HG03460 (cell line): ENCODE measurements around the gene GPX3.

Source experiments
- ATAC-seq: cut with Tn5 transposase; IDR thresholded peaks from one replicate; pipeline ENCODE4 v1.9.1; 2021; ENCODE audit not compliant: unreplicated experiment

Gene GPX3

DNA sequence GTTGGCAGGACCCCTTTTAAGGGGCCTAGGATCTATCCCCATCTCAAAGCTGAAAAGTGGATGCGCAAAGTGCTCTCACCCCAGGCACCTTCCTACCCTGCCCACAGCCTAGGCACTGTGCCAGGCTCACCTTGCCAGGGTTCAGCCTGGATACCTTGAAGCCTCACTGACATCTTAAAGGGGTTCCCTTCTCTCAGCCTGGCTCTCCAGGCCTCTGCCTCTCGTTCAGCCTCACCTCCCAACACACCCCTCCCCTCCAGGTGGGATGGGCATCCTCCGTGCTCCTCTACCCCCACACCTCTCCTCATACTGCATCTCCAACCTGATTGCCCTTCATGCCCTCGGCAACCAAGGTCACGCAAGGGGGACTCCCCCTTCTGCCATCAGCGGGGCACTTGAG lies 34.9 kb downstream of the GPX3 start:
- no peak for ATAC-seq

DNA sequence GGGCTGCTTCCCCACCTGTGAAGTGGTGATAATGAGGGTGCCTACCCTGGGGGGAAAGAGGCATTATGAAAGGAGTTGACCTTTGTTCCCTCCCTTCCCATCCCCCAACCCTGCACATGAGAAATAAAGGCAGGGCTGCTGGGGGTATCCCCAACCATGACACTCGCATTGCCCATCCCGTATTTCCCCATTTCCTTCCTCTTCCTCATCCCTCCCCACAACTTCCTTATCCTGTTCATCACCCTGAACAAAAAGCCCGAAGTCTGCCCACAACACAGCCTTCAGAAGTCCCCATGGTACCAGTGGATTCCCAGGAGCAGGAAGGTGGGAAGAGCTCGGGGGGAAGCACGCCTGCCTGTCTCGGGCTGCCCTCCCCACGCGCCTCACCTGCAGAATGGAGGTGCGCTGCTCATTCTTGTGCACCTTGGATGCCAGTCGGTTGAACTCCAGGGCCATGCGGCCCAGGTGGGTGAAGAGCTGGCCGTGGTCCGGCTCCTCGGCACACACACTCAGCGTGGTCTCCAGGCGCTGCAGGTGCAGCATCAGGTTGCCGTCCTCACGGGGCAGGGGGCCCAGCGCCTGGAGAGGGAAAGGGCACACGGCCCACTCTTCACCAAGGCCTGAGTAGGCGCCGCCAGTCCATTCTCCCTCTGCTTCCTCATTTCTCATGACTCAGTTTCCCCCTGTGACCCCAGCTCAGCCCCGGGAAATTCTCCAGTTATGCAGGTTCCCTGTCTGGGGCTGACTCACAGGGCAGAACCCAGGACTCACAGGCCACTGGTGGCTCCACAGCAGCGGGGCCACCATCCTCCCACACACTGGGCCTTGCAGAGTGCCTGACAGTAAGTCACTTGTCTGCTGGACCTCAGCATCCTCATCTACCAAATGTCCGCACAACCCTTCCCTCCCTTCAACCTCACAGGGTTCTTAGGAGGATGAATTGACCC lies 36.3 kb downstream of the GPX3 start:
- no peak for ATAC-seq

DNA sequence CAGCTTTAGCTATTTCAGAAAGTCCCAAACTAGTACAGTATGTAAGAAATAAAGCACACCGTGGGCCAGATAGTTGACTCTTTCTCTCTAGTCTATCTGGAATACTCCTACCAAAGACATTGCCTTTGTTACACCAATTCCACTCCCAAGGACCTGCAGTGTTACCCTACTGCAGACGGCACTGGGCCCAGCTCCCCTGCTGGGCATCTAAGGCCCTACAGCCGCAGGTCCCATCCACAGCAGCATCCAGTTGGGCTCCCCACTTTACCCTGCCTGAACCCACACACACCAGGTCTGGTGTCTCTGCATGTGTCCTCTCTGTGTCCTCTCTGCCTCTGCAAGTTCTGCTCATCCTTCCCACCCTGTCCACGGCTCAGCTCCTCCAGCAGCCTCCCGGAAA lies 37.9 kb downstream of the GPX3 start:
- no peak for ATAC-seq

DNA sequence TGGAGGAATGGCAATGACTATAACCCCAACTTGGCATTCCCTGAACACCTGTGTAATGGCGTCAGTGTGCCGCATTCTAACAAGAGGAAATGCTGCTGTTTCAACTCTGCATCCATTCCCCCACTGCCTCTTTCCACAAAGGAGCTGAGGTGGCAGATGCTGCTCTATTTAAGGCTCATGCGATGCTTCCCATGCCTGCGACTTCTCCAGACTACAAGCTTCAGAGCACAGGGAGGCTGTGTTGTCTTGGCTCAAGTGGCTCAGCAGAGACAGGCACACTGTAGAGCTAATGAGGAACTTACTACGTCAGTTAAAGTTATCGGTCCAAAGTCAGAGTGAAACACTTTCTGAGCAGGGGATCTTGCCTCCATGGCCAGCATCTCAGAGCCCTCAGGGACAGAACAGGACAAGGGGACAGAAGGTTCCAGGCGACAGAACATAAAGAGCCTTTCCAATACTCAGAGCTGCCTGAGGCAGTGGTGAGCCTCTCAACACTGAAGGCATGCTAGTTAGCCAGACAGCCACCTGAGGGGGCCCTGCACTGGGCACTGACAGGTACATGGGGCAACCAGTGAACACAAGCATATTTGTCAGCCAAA lies 38.6 kb downstream of the GPX3 start:
- no peak for ATAC-seq

DNA sequence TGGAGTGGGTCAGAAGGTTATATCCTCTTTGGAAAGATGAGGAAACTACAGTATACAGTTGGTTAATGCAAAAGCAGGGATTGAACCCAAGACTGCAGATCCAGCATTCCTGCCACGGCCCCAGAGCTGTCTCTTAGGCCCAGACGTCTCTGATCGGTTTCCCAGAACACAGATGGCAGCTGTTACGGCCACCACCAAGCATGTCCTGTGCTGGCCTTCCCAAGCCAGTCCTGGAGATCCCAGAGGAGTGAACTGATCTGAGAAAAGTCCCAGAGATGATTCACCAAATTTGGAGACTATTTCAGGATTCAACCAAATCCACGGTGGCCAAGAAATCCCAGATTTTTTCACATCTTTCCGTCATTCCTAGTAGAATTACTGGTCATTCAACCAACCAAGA lies 40.4 kb downstream of the GPX3 start:
- ATAC-seq: no peak

DNA sequence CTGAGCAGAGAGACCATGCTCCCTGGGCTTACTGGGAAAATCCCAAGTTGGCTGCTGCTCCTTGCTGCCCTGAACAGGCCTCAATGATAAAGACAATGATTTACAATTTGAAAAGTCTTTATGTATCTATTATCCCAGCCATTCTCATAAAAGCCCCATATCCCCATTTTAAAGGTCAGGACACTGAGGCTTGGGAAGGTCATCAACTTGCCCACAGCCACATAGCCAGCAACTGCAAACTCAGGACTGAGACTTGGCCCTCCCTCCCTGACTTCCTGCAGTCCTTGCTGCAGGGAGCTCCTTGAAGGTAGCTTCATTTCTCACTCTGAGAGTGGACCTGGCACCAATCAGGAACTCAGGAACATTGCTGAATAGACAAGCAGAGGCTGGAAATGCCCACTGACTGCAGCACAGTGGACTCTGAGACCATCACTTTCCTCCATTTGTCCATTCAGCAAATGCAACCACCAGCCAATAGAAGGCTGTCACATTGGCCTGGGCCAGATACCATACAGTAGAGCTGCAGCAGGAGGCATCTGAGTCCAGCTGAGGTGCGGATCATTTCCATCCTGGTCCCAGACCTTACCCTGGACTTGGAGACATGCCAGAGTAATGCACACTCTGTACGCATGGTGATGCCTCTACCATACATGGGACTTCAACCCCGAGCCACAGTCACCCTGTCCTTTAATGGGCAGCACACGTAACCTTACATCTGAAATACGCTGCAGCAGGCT lies 42.2 kb downstream of the GPX3 start:
- ATAC-seq: no peak

DNA sequence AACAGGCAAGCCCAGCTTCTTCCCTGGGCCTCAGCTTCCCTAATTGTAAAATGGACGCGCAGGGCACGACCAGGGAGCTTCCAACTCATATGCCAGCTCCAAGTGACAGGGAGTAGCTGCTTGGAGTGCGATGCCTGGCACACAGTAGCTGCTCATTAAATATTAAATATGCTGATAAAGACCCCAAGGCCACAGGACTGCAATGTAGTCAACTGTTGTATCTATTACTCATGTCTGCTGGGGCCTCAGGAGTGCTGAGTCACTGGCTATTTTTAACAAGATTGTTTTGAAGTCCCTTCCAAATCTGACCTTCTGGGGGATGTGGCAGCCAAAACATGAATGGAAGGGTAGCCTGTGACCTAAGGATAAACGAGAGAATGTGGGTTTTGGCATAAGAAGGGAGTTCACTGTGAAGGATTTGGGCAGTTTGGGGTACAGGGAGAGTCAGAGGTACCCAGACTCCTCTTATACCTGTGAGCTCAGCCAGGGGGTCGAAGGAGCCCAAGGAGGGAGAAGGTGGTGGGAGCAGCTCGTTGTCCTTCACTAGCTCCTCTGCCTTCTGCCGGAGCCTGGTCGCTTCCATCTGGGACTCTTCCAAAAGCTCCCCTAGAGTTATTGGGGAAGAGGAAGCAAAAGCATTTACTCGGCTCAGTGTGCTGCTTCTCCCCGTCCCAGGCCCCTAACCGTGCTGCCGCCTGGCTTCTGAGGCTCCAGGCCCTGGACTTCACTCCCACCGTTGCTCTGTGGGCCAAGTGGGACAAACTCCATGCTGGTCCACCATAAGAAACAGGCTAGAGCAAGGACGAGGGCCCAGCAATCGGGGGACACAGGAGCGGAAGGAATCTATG lies 43.0 kb downstream of the GPX3 start:
- ATAC-seq: no peak

DNA sequence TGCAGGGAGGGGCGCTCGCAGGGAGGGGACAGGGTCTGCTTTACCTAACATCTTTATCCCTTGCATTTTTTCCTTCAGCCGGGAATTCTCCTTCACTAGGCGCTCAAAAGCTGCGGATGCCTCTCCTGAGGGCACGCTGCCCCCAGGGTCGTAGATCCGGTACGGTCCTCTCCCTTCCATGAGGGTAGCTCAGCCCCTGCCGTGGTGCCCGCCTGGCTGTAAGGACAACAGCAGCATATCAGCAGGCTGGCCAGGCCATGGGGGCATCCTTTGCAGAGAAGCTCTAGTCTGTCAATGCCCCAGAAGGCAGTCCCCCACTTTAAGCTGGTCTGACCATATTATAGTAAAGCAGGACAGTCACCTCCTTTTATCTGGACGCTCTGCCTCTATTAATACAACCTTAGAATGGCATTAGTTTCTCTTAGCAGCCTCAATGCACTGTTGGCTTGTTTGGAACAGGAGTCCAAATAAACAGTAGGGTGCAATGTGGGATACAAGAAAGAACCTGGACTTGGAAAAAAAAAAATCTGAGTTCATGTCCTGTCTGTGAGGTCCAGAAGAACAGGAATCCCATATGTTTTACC lies 44.6 kb downstream of the GPX3 start:
- no peak for ATAC-seq

DNA sequence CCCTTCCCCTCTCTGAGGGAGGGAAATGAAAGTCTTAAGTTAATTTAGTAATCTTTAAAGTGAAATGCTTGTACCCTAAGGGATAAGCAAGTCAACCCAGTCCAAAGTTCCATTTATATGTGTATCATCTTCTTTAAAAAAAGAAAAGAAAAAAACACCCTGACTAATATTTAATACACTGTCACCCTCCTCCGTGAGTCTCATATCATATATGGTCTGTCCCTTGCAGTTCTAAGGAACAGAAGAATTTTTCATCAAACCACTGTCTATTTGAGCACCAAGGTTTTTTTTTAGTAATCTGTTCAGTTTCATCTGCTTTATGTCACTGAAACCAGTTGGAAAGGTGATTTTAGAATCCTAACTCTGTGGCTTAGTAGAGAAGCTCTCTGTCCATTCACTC lies 45.2 kb downstream of the GPX3 start:
- no peak for ATAC-seq

DNA sequence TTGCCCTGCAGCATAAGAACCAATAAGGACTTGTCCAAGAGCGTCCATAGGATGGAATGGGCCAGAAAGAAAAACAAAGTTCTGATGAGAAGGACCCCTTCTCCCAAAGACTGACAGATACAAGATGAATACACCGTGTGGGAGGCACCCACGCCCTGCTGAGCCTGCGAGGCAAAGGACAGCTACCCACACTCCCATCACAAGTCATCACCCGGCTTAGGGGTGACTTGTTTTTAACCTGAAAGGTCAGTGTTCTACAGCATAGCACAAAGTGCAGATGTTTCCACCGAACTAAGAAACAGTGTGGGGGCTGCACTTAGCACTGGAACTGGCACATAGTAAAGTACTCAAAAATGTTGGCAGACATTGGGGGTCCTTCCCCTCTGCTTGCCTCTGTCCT lies 46.5 kb downstream of the GPX3 start:
- ATAC-seq: no peak

DNA sequence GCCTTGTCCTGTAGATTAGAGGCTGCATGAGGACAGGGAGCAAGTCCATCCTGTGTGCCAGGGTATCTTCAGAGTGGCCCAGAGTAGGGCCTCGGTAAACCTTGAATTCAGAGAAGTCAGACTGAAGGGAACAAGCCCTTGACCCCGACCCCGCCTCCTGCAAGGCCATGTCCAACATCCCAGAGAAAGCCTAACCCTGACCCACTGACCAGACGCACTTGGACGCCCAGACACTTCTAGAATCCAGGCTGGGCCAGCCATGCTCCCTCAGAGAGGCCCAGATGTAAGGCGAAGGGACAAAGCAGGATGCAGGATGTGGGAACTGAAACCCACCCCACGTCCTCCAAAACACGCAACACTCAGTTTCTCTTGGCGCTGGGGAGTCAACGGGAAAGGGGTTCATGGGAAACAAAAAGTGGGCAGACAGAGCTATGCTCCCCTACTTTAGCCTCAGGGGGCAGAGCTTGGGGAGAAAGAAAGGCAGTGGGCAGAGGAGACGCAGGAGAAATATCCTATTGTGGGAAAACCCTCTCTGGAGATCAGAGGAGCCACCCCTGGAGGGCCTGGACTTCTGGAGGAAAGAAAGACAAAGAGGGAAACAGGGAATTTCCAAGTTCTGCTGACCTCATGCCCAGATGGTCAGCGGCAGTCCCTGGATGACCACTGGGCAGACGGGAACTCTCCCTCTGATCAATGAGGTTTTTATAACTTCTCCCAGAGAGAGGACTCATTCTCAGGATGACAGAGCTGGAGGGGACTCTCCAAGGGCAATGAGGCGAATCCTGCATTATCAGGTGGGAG lies 47.4 kb downstream of the GPX3 start:
- ATAC-seq: no peak

DNA sequence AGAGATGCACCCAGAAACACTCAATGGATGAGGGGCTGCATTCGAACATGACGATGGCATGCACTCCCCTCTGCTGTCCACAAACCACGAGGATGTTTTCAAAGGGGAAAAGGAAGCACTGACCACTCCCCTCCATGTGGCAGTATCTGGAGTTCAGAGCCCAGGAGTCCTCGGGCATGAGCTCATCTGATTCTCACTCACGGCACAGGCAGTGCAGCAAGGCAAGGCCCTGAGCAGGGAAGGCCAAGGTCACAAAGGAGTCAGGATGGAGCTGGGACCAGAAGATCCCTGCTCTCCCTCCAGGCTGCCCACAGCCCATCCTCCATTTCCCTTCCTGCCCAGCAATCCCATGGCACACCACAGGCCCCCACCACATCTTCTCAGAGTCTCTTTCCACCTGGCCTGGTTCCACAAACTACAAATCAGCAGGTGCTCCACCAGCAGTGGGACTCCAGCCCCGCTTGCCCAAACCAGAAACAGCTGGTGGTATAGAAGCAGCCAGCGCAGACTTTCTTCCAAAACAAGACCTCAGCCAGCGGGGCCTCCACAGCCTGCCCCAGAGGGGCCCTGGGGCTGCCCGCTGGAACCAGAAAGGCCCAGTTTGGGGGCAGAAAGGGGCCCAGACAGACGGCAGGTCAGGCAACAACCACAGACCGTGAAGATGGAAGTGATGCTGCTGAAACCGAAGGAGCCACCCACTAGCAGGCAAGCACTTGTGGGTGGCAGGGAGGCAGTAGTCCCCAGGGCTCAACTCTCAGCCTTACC lies 48.2 kb downstream of the GPX3 start:
- peak; percentile 64 for ATAC-seq

DNA sequence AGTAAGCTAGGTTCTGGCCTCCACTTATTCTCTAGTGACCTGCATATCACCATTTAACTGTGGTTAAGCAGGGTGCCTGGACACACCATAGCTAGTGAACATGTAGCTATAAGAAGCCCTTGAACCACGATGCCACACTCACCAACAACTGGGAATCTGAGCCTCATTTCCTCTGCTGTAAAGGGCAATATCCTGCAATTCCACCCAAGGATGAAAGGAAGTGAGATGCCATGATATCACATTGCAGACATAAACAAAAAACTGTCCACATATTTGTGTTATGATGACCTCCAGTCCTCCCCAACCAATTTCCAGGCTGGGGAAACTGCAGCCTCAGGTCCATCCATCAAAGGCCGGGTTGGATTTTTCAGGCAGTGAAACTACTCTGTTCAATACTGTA lies 50.1 kb downstream of the GPX3 start:
- no peak for ATAC-seq

DNA sequence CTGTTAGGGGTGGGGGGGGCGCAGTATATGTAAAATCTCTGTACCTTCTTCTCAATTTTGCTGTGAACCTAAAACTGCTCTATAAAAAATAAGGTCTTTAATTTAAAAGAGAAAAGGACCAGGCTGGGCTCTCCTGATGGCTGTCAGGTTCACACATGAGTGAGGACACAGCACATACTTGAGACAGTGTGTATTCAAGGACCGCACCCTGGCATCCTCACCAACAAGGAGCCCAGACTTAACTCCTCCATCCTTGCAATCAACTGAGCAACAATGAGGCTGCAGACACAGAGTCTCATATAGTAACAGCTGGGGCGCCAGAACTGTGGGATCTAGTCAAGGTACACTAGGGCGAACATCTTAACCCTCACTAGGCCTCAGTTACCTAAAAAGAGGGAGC lies 50.6 kb downstream of the GPX3 start:
- no peak for ATAC-seq

DNA sequence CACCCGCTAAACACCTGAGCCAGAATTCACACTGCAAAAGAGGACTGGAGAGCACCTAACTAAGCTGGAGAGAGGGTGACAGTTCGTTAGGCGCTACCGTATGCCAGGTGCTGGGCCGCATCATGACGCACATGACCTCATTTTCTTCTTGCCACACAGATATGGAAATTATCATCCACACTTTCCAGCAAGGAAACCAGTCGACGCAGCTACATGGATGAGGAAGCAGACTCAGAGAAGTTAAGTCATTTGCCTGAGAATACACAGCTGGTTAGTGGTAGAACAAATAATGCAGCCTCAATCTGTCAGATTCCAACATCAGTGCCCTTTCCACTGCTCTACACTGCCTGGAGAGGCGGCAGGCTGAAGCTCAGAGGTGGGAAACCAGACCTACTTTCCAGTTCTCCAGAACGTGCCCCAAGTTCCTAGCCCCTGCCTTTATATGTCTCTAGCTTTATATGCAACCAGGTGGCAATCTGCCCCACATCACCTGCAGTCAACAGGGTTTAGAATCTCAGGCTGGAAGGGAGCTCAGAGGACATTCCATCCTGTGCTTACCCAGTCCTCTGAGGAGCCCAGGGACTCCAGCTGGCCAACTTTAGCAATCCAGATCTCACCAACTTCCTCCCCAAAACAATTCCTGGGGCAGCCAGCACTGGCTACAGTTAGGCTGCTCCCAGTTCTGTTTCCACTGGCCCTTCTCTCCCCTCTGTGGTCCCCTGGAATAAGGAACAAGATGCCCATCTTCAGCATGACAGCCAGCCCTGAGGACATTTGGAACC lies 51.6 kb downstream of the GPX3 start:
- ATAC-seq: no peak

DNA sequence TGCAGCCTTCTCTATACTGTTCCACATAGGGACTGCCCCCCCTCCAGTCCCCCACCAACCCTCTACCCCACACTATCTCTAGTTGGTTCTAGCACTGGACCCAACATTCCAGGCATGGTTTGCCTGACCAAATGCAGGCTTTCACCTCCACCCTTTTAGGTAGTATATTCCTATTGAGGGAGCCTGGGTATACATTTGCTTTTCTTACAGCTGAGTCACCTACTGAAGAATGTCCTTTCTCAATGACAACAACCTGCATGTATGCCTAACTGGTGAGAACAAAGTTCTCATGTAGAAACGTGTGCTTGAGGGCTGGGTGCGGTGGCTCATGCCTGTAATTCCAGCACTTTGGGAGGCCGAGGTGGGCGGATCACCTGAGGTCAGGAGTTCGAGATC lies 52.2 kb downstream of the GPX3 start:
- no peak for ATAC-seq

DNA sequence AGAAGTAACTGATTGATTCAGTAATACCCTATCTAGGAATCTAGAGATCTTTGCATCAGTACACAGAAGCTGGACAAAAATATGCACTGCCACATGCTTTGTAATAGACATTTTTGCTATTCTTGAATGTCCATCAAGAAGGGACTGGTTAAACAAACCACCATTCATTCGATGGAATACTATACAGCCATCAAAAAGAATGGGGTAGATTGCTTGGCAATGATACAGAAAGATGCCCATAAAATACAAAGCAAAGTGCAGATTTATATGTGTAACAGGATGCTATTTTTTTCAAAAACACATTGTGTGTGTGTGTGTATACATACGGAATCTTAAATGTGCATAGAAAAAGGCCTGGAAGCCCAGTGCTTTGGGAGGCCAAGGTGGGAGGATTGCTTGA lies 52.9 kb downstream of the GPX3 start:
- ATAC-seq: no peak

DNA sequence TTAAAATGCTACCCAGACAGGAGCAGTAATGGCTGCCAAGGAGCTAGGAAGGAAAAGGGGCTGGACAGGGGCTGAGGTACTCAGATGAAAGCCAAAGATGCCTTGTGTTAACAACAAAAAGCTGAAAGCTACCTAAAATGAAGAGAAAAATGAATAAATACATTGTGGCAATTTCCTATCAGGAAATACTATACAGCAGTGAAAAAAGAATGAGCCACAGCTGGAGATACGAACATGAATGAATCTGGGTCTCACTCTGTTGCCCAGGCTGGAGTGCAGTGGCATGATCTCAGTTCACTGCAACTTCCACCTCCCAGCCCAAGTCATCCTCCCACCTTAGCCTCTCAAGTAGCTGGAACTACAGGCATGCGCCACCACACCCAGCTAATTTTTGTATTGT lies 54.2 kb downstream of the GPX3 start:
- ATAC-seq: no peak
